Measurements from ENCODE around the gene PCDHB11.
"Not testable (repeated sequence)": the region's sequence is repeated elsewhere in the genome, so short reads cannot be mapped to it uniquely, and the experiment has no call there.

PCDHB11 gene

GRCh38 chr5:141199359-141200235 lies at the start of gene PCDHB11:
Gene PCDHB11, plus strand, starts transcription at chr5:141199627. Its CDS starts 148 bp downstream, at chr5:141199775.
- no peak for DNase-seq (ENCODE audit: low read depth)

- no peak for DNase-seq (ENCODE audit: low read depth)
These were observed 49.6 kb upstream of the PCDHB11 start, which contains the start of gene PCDHB6 for GRCh38 chr5:141149812-141150211. Gene PCDHB6, plus strand, starts transcription at chr5:141150057. Its CDS starts 201 bp downstream, at chr5:141150258.

- DNase-seq (ENCODE audit: low read depth): no peak
These were observed 49.0 kb upstream of the PCDHB11 start for GRCh38 chr5:141150224-141150992.

GRCh38 chr5:141150993-141151325 lies 48.5 kb upstream of the PCDHB11 start:
- DNase-seq (ENCODE audit: low read depth): no peak

GRCh38 chr5:141151632-141152031 lies 47.8 kb upstream of the PCDHB11 start:
- DNase-seq (ENCODE audit: low read depth): not testable (repeated sequence)

GRCh38 chr5:141152096-141152495 lies 47.3 kb upstream of the PCDHB11 start:
- not testable (repeated sequence) for DNase-seq (ENCODE audit: low read depth)

- DNase-seq (ENCODE audit: low read depth): no peak
These were observed 43.7 kb upstream of the PCDHB11 start for GRCh38 chr5:141155540-141156374.

GRCh38 chr5:141157356-141157755 lies 42.1 kb upstream of the PCDHB11 start:
- not testable (repeated sequence) for DNase-seq (ENCODE audit: low read depth)

- not testable (repeated sequence) for DNase-seq (ENCODE audit: low read depth)
These were observed 41.5 kb upstream of the PCDHB11 start for GRCh38 chr5:141157901-141158300.

- DNase-seq (ENCODE audit: low read depth): no peak
These were observed 26.8 kb upstream of the PCDHB11 start, which contains the start of gene PCDHB7 for GRCh38 chr5:141172381-141173204. Gene PCDHB7, plus strand, starts transcription at chr5:141172644. Its CDS starts 192 bp downstream, at chr5:141172836.

GRCh38 chr5:141174291-141175104 lies 24.9 kb upstream of the PCDHB11 start:
- DNase-seq (ENCODE audit: low read depth): not testable (repeated sequence)

- DNase-seq (ENCODE audit: low read depth): no peak
These were observed 23.5 kb upstream of the PCDHB11 start for GRCh38 chr5:141175933-141176332.

- DNase-seq (ENCODE audit: low read depth): not testable (repeated sequence)
These were observed 21.7 kb upstream of the PCDHB11 start, which contains the start of gene PCDHB8 for GRCh38 chr5:141177577-141178191. Gene PCDHB8, plus strand, starts transcription at chr5:141177790. Its CDS starts 245 bp downstream, at chr5:141178035.

- not testable (repeated sequence) for DNase-seq (ENCODE audit: low read depth)
These were observed 20.1 kb upstream of the PCDHB11 start for GRCh38 chr5:141179371-141179770.

GRCh38 chr5:141179876-141180275 lies 19.6 kb upstream of the PCDHB11 start:
- DNase-seq (ENCODE audit: low read depth): not testable (repeated sequence)

- DNase-seq (ENCODE audit: low read depth): no peak
These were observed 19.1 kb upstream of the PCDHB11 start for GRCh38 chr5:141180313-141180712.

- no peak for DNase-seq (ENCODE audit: low read depth)
These were observed 17.2 kb upstream of the PCDHB11 start, which contains the start of gene PCDHB16 for GRCh38 chr5:141182248-141182647. Gene PCDHB16, plus strand, starts transcription at chr5:141182387. Its CDS starts 173 bp downstream, at chr5:141182560.

GRCh38 chr5:141184117-141184855 lies 15.1 kb upstream of the PCDHB11 start:
- not testable (repeated sequence) for DNase-seq (ENCODE audit: low read depth)
